Astrocyte (in vitro differentiated cells and primary cell): ENCODE results near the gene SMTNL2. TPM values are rescaled to one million over a fixed set of nuclear protein-coding genes. Genes with fewer than 3 reads are reported as not detected.

Source experiments
- DNase-seq: peaks from one replicate; pipeline ENCODE4 v3.0.0-alpha.2; 2010; ENCODE audit warnings: low read depth
- FAIRE-seq: peaks from 2 replicates; lab custom pipeline; 2011; peaks lifted over from hg19 to GRCh38; lab: Jason Lieb, UNC
- H2AFZ ChIP-seq: 2 replicates; pipeline ENCODE4 v1.6.0; 2012; ENCODE audit warnings: low read depth, low read length, inconsistent platforms
- H3K27ac ChIP-seq: 2 replicates; pipeline ENCODE4 v1.5.1; 2011; ENCODE audit warnings: low read depth, low read length, inconsistent platforms
- H3K27me3 ChIP-seq: 2 replicates; pipeline ENCODE4 v1.6.0; 2011; ENCODE audit warnings: low read length, inconsistent platforms; ENCODE audit not compliant: insufficient read depth
- H3K36me3 ChIP-seq: 2 replicates; pipeline ENCODE4 v1.5.1; 2011; ENCODE audit warnings: low read length, inconsistent platforms; ENCODE audit not compliant: insufficient read depth
- H3K4me1 ChIP-seq: 2 replicates; pipeline ENCODE4 v1.5.1; 2011; ENCODE audit warnings: low read length, inconsistent platforms; ENCODE audit not compliant: insufficient read depth
- H3K4me2 ChIP-seq: 2 replicates; pipeline ENCODE4 v1.6.0; 2012; ENCODE audit warnings: low read length, inconsistent platforms
- H3K4me3 ChIP-seq: 2 replicates; pipeline ENCODE4 v1.5.1; 2011; ENCODE audit warnings: low read depth, mild to moderate bottlenecking, low read length, inconsistent platforms; ENCODE audit not compliant: insufficient read depth
- H3K79me2 ChIP-seq: 2 replicates; pipeline ENCODE4 v1.6.0; 2012; ENCODE audit warnings: mild to moderate bottlenecking, low read length, inconsistent platforms; ENCODE audit not compliant: insufficient read depth
- H3K9ac ChIP-seq: 2 replicates; pipeline ENCODE4 v1.6.0; 2012; ENCODE audit warnings: mild to moderate bottlenecking, low read length, inconsistent platforms
- H3K9me3 ChIP-seq: 2 replicates; pipeline ENCODE4 v1.5.1; 2012; ENCODE audit warnings: low read depth, mild to moderate bottlenecking, low read length, inconsistent platforms; ENCODE audit not compliant: insufficient read depth
- H4K20me1 ChIP-seq: 2 replicates; pipeline ENCODE4 v1.6.0; 2012; ENCODE audit warnings: low read length, inconsistent platforms; ENCODE audit not compliant: insufficient read depth
- H3K27ac Mint-ChIP-seq: one replicate; pipeline ENCODE4 v1.8.0; 2021; ENCODE audit warnings: mild to moderate bottlenecking, mixed read lengths; ENCODE audit not compliant: unreplicated experiment
- H3K27me3 Mint-ChIP-seq: one replicate; pipeline ENCODE4 v1.8.0; 2021; ENCODE audit warnings: low read depth, mixed read lengths; ENCODE audit not compliant: unreplicated experiment
- H3K36me3 Mint-ChIP-seq: one replicate; pipeline ENCODE4 v1.8.0; 2021; ENCODE audit warnings: low read depth, mixed read lengths; ENCODE audit not compliant: unreplicated experiment
- H3K4me1 Mint-ChIP-seq: one replicate; pipeline ENCODE4 v1.8.0; 2021; ENCODE audit warnings: low read depth, mixed read lengths; ENCODE audit not compliant: unreplicated experiment
- H3K4me3 Mint-ChIP-seq: one replicate; pipeline ENCODE4 v1.8.0; 2021; ENCODE audit warnings: mild to moderate bottlenecking, moderate library complexity, mixed read lengths; ENCODE audit not compliant: unreplicated experiment
- H3K9me3 Mint-ChIP-seq: one replicate; pipeline ENCODE4 v1.8.0; 2021; ENCODE audit warnings: mild to moderate bottlenecking, mixed read lengths; ENCODE audit not compliant: unreplicated experiment
- CTCF ChIP-seq: IDR thresholded peaks from 2 replicates; pipeline ENCODE4 v1.5.1; 2011; ENCODE audit warnings: low read depth, mild to moderate bottlenecking, inconsistent platforms, low read length, moderate library complexity; ENCODE audit not compliant: insufficient read depth
- EZH2 ChIP-seq: IDR thresholded peaks from 2 replicates; pipeline ENCODE4 v1.6.1; 2012; ENCODE audit warnings: mild to moderate bottlenecking, low read length, inconsistent platforms; ENCODE audit not compliant: insufficient read depth
- total RNA-seq: library from RNA; stranded (reverse); gene quantifications from 2 replicates; pipeline ENCODE4 v1.2.1, GENCODE V29; 2021

Gene SMTNL2
- total RNA-seq, 1 donor from 2014 or later = 0.18 TPM

GRCh38 chr17:4547118-4547906 lies 37.0 kb upstream of the SMTNL2 start:
- Histone ChIP-seq H3K4me1 (peaks cover 4% of the 10 kb centered on the region), H2AFZ (no peak overlapping the region), H3K4me3 (no peak overlapping the region), H3K9ac (no peak overlapping the region), H3K27ac (no peak overlapping the region), H3K9me3 (no peaks in the 10 kb centered on the region), H3K36me3 (peaks cover 18% of the 10 kb centered on the region), H3K27me3 (no peaks in the 10 kb centered on the region), H3K79me2 (peaks cover 10% of the 10 kb centered on the region), H4K20me1 (peaks cover 47% of the 10 kb centered on the region), H3K4me2 (no peak overlapping the region)
- TF ChIP-seq CTCF (no peak), EZH2 (no peak)
- Mint-ChIP-seq H3K9me3 (no peaks in the 10 kb centered on the region), H3K27ac (no peak overlapping the region), H3K36me3 (peaks cover 12% of the 10 kb centered on the region), H3K4me3 (no peak overlapping the region), H3K27me3 (no peaks in the 10 kb centered on the region), H3K4me1 (peaks cover 2% of the 10 kb centered on the region)
- FAIRE-seq = no peak
- no peak for DNase-seq

- Mint-ChIP-seq H3K36me3 (peaks cover 14% of the 10 kb centered on the region), H3K4me1 (peaks cover 2% of the 10 kb centered on the region), H3K27me3 (no peaks in the 10 kb centered on the region), H3K4me3 (no peak overlapping the region), H3K27ac (no peak overlapping the region), H3K9me3 (no peaks in the 10 kb centered on the region)
- Histone ChIP-seq H3K4me3 (no peak overlapping the region), H3K36me3 (peaks cover 21% of the 10 kb centered on the region), H3K79me2 (peaks cover 15% of the 10 kb centered on the region), H3K4me1 (peaks cover 4% of the 10 kb centered on the region), H3K27me3 (no peaks in the 10 kb centered on the region), H3K9me3 (no peaks in the 10 kb centered on the region), H3K27ac (no peak overlapping the region), H2AFZ (no peak overlapping the region), H4K20me1 (peaks cover 48% of the 10 kb centered on the region), H3K4me2 (no peak overlapping the region), H3K9ac (no peak overlapping the region)
- DNase-seq = no peak
- no peak for FAIRE-seq
- TF ChIP-seq EZH2 = no peak
- TF ChIP-seq CTCF = no peak
Observed at GRCh38 chr17:4548061-4548461, 36.3 kb upstream of the SMTNL2 start.
